HCT116 (cell line): ENCODE results near the gene TYMP. TPM values are rescaled to one million over a fixed set of nuclear protein-coding genes. Genes with fewer than 3 reads are reported as not detected.

Experiments used
- ATAC-seq: fragments of 200-7000 bp; cut with Tn5 transposase; 2 replicates; pipeline ENCODE4 v1.9.1; 2020; ENCODE audit warnings: mild to moderate bottlenecking, moderate library complexity
- BruUV-seq: library from RNA; stranded (reverse); fragments of 400-500 nt; replicated peaks from 2 replicates; lab custom pipeline; 2021; lab: Mats Ljungman, UMichigan
- CTCF ChIA-PET: fragments of 300-600 bp; sonication (Branson Sonifier 250); formaldehyde crosslinking; loops from one replicate; lab custom pipeline; 2021; ENCODE audit warnings: antibody characterized with exemption; lab: Charles Lee
- POLR2A ChIA-PET: fragments of 300-600, 350-600 bp; sonication (Branson Sonifier 250); formaldehyde crosslinking; loops from one replicate; lab custom pipeline; 2021; ENCODE audit warnings: antibody characterized with exemption; lab: Charles Lee
- RAD21 ChIA-PET, 2 experiments: fragments of 300-600 bp; sonication (Branson Sonifier 250); formaldehyde crosslinking; loops; one replicate each; lab custom pipeline; 2023; ENCODE audit warnings: low total read pairs in 2 of 2; ENCODE audit not compliant: uncharacterized antibody in 2 of 2, unreplicated experiment in 2 of 2, low non-redundant PET in 1 of 2; lab: Charles Lee
- DNase-seq: peaks from one replicate; pipeline ENCODE4 v3.0.0-alpha.2; 2010; ENCODE audit warnings: low read depth, low spot score
- H2AFZ ChIP-seq: fragments of 200-600 bp; shearing (Covaris generic), sonication (generic); 2 replicates; pipeline ENCODE4 v1.6.1; 2017; ENCODE audit warnings: low read depth, mixed run types, mixed read lengths, antibody characterized with exemption, low read length; ENCODE audit not compliant: poor library complexity, severe bottlenecking
- H3K27ac ChIP-seq: 2 replicates; pipeline ENCODE4 v1.5.1; 2012; ENCODE audit warnings: low read depth, low read length
- H3K27me3 ChIP-seq: fragments of 200-600 bp; sonication (generic); 2 replicates; pipeline ENCODE4 v1.6.1; 2016; ENCODE audit warnings: mixed run types, low read length, mixed read lengths; ENCODE audit not compliant: insufficient read depth
- H3K36me3 ChIP-seq, 2 experiments: fragments of 200-500 bp in 1 of 2; fragments of 200-600 bp in 1 of 2; sonication (Bioruptor generic) in 1 of 2; sonication (generic) in 1 of 2; 2 replicates each; pipeline versions ENCODE4 v1.5.1 to v1.6.1; 2014 to 2016; ENCODE audit warnings: low read length in 2 of 2, inconsistent platforms in 1 of 2, mixed read lengths in 1 of 2, mixed run types in 1 of 2; ENCODE audit not compliant: insufficient read depth in 2 of 2, control insufficient read depth in 1 of 2
- H3K4me1 ChIP-seq, 2 experiments: fragments of 200-600 bp in 1 of 2; sonication (generic) in 1 of 2; 2 replicates each; pipeline versions ENCODE4 v1.5.1 to v1.6.1; 2012 to 2017; ENCODE audit warnings: low read length in 2 of 2, inconsistent platforms in 1 of 2, mild to moderate bottlenecking in 1 of 2, mixed read lengths in 1 of 2, mixed run types in 1 of 2, moderate library complexity in 1 of 2; ENCODE audit not compliant: insufficient read depth in 2 of 2, control insufficient read depth in 1 of 2
- H3K4me2 ChIP-seq: fragments of 200-600 bp; sonication (generic); 2 replicates; pipeline ENCODE4 v1.6.1; 2017; ENCODE audit warnings: mixed run types, low read length, mixed read lengths
- H3K4me3 ChIP-seq, 2 experiments: fragments of 200-600 bp in 1 of 2; sonication (generic) in 1 of 2; replicated peaks in 1 of 2; 2 replicates each; pipeline ENCODE4 v1.5.1; 2011 to 2016; ENCODE audit warnings: low read length in 2 of 2, control low read depth in 1 of 2, low read depth in 1 of 2, mild to moderate bottlenecking in 1 of 2, mixed read lengths in 1 of 2, mixed run types in 1 of 2
- H3K79me2 ChIP-seq: fragments of 200-600 bp; sonication (generic); 2 replicates; pipeline ENCODE4 v1.6.1; 2017; ENCODE audit warnings: mild to moderate bottlenecking, mixed run types, low read length, moderate library complexity, mixed read lengths; ENCODE audit not compliant: insufficient read depth
- H3K9ac ChIP-seq: fragments of 200-600 bp; sonication (generic); 2 replicates; pipeline ENCODE4 v1.6.1; 2016; ENCODE audit warnings: low read length, mixed read lengths
- H3K9me2 ChIP-seq: fragments of 200-600 bp; sonication (generic), shearing (Covaris generic); 2 replicates; pipeline ENCODE4 v1.6.1; 2017; ENCODE audit warnings: mixed run types, mild to moderate bottlenecking, moderate library complexity; ENCODE audit not compliant: insufficient read depth
- H3K9me3 ChIP-seq, 2 experiments: fragments of 200-500 bp in 1 of 2; fragments of 200-600 bp in 1 of 2; sonication (Bioruptor generic) in 1 of 2; sonication (generic) in 1 of 2; 2 replicates each; pipeline ENCODE4 v1.6.1; 2014 to 2017; ENCODE audit warnings: low read length in 2 of 2, mixed read lengths in 2 of 2, inconsistent platforms in 1 of 2, low read depth in 1 of 2, mild to moderate bottlenecking in 1 of 2, mixed run types in 1 of 2, moderate library complexity in 1 of 2; ENCODE audit not compliant: control insufficient read depth in 1 of 2, insufficient read depth in 1 of 2
- H4K20me1 ChIP-seq: fragments of 200-600 bp; sonication (generic), shearing (Covaris generic); 2 replicates; pipeline ENCODE4 v1.6.1; 2017; ENCODE audit warnings: mixed run types, mild to moderate bottlenecking, moderate library complexity; ENCODE audit not compliant: insufficient read depth
- CBX3 ChIP-seq: IDR thresholded peaks from 2 replicates; pipeline ENCODE4 v1.6.1; 2012; ENCODE audit warnings: low read depth
- CEBPB ChIP-seq: IDR thresholded peaks from 2 replicates; pipeline ENCODE4 v1.6.1; 2012; ENCODE audit warnings: low read depth
- EGR1 ChIP-seq: IDR thresholded peaks from 2 replicates; pipeline ENCODE4 v1.6.1; 2012; ENCODE audit warnings: low read depth
- ELF1 ChIP-seq: IDR thresholded peaks from 2 replicates; pipeline ENCODE4 v1.6.1; 2012; ENCODE audit warnings: low read depth, borderline replicate concordance
- EZH2phosphoT487 ChIP-seq: fragments of 200-600 bp; IDR thresholded peaks from 2 replicates; pipeline ENCODE4 v1.6.1; 2018; ENCODE audit warnings: antibody characterized with exemption, borderline replicate concordance
- JUND ChIP-seq: IDR thresholded peaks from 2 replicates; pipeline ENCODE4 v1.6.1; 2012
- MAX ChIP-seq: IDR thresholded peaks from 2 replicates; pipeline ENCODE4 v1.6.1; 2012
- POLR2A ChIP-seq: IDR thresholded peaks from 2 replicates; pipeline ENCODE4 v1.7.0; 2011; ENCODE audit warnings: borderline replicate concordance; ENCODE audit not compliant: insufficient read depth, insufficient read length; ENCODE audit errors: extremely low read depth
- POLR2AphosphoS5 ChIP-seq: IDR thresholded peaks from 2 replicates; pipeline ENCODE4 v1.6.1; 2011; ENCODE audit warnings: mild to moderate bottlenecking, low read depth, low read length, moderate library complexity
- SIN3A ChIP-seq: IDR thresholded peaks from 2 replicates; pipeline ENCODE4 v1.6.1; 2012; ENCODE audit warnings: low read depth
- SP1 ChIP-seq: IDR thresholded peaks from 2 replicates; pipeline ENCODE4 v1.6.1; 2012; ENCODE audit warnings: low read depth
- TCF7L2 ChIP-seq: IDR thresholded peaks from 2 replicates; pipeline ENCODE4 v1.7.0; 2011; ENCODE audit warnings: borderline replicate concordance, inconsistent platforms; ENCODE audit not compliant: insufficient read depth, insufficient read length; ENCODE audit errors: extremely low read depth
- ZBTB33 ChIP-seq: IDR thresholded peaks from 2 replicates; pipeline ENCODE4 v1.6.1; 2011; ENCODE audit warnings: mild to moderate bottlenecking, low read length, moderate library complexity; ENCODE audit not compliant: insufficient replicate concordance; ENCODE audit errors: extremely low read depth
- ZFX ChIP-seq: fragments of 450-650 bp; IDR thresholded peaks from 2 replicates; pipeline ENCODE4 v1.6.1; 2017
- intact Hi-C: fragments of 100-400 bp; cut with micrococcal nuclease; formaldehyde crosslinking; loops from 2 replicates; pipeline ENCODE4 v1.10.0; 2022
- total RNA-seq: library from RNA; stranded (reverse); gene quantifications from one replicate; pipeline ENCODE4 v1.2.1, GENCODE V29; 2021; ENCODE audit not compliant: unreplicated experiment
- TF ChIP-seq, protein P1 (sequence below): IDR thresholded peaks from 2 replicates; pipeline ENCODE4 v1.6.1; 2012

Gene TYMP
- total RNA-seq, 1 experiment from 2014 or later, result 43.2 TPM

DNA sequence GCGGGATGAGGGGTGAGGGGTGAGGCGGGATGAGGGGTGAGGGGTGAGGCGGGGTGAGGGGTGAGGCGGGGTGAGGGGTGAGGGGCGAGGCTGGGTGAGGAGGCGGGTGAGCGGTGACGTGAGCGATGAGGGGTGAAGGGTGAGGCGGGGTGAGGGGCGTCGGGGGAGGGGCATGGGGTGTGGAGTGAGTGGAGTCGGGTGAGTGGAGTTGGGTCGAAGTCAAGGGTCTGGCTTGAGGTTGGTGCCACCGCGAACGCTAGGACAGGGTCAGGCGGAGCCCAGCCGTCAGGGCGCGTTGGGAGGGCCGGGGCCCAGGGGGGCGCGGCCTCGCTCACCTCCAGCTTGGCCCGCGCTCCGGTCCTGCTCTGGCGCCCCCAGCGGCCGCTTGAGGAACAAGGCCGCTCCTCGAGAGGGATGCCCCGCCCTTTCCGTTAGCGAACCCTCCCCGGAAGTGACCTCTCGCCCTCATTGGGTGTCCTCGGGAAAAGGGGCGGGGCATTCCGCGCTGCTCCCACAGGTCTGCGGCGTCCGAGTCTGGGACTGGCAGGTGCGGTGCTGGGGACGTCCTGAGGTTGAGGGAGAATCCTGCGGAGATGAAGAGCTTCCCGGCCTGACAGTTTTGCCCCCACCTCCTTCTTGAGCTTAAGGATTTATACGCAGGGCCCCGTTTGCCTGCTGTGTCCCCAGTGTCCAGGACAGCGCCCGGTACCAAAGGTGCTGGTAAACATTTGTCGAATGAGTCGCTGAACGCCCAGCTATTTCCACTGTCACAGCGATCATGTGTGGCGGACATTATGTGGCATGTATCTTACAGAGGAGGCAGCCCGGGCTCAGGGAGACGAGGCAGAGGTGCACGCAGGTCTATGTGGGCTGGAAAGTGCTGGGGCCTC, 33.0 kb upstream of the TYMP start, which contains the start of gene SYCE3 (continued):
- TF ChIP-seq CBX3 (no peak), JUND (no peak), EZH2phosphoT487 (no peak), POLR2A (no peak), SIN3A (peak; percentile 57; the same call in 1 of the 2 replicates), SP1 (peak; percentile 76), ZFX (no peak), MAX (no peak), POLR2AphosphoS5 (peak; percentile 93), TCF7L2 (no peak)
- TF ChIP-seq, protein P1, sequence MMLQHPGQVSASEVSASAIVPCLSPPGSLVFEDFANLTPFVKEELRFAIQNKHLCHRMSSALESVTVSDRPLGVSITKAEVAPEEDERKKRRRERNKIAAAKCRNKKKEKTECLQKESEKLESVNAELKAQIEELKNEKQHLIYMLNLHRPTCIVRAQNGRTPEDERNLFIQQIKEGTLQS, result no peak

DNA sequence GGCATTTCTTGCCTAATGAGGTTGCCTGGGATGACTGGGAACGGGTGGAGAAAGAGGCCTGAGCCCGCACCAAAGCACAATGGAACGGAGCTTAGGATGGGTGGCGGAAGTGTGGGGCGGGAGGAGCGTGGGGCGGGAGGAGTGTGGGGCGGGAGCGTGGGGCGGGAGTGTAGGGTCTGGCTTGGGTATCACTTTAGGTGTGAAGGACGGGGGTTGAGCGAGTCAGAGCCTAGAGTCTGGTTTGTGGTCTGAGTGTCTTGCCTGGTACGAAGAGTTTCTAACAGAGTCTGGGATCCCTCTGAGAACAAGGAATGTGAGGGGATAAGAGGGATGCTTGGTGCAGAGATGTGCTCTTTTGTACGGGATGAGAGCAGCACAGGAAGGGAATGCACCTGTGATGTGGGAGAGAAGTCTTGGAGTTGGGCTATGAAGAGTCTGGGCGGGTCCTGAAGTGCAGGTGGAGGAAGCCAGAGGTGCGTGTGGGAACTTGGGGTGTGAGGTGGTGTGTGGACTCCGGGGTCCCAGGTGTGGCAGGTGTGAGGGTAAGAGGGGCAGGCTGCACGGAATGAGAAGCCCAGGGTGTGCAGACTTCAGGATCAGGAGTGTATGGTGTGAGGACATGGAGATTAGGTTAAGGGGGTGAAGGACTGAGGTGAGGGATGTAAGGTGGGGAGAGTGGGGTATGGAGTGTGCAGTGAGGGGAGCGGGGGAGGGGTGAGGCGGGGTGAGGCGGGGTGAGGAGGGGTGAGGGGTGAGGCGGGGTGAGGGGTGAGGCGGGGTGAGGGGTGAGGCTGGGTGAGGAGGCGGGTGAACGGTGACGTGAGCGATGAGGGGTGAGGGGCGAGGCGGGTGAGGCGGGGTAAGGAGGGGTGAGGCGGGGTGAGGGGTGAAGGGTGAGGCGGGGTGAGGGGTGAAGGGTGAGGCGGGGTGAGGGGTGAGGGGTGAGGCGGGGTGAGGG, 31.9 kb upstream of the TYMP start:
- Histone ChIP-seq H3K4me1 (peaks cover 6 to 11% of the 10 kb centered on the region in 2 experiments; a peak in 2 of 4 replicates), H3K36me3 (no peaks in the 10 kb centered on the region), H3K4me3 (no peak overlapping the region)
- intact Hi-C loops, result no loop called here
- POLR2A ChIA-PET, result no interaction called here
- no peak for ATAC-seq
- no peak for TF ChIP-seq ELF1
- TF ChIP-seq CEBPB, result no peak
- no peak for TF ChIP-seq SP1
- TF ChIP-seq JUND, result no peak
- no peak for TF ChIP-seq MAX
- TF ChIP-seq ZFX, result no peak
- no peak for TF ChIP-seq EGR1
- no peak for TF ChIP-seq ZBTB33
- TF ChIP-seq, all 23 proteins: peak for 0
- DNase-seq, result no peak
- Histone ChIP-seq H3K79me2 (no peaks in the 10 kb centered on the region), H3K9me3 (no peaks in the 10 kb centered on the region), H3K27ac (no peak overlapping the region), H3K27me3 (no peaks in the 10 kb centered on the region), H3K9me2 (no peaks in the 10 kb centered on the region), H4K20me1 (no peaks in the 10 kb centered on the region), H2AFZ (no peak overlapping the region), H3K4me2 (no peak overlapping the region), H3K9ac (no peak overlapping the region)
- BruUV-seq, result no TSS peak
- CTCF ChIA-PET, result no interaction called here
- RAD21 ChIA-PET, result no interaction called here
